ENCODE measurements around the gene PRR5L. TPM values are rescaled to one million over a fixed set of nuclear protein-coding genes. Genes with fewer than 3 reads are reported as not detected.

The PRR5L gene
- total RNA-seq, 1 donor from 2014 or later: 103 TPM

DNA sequence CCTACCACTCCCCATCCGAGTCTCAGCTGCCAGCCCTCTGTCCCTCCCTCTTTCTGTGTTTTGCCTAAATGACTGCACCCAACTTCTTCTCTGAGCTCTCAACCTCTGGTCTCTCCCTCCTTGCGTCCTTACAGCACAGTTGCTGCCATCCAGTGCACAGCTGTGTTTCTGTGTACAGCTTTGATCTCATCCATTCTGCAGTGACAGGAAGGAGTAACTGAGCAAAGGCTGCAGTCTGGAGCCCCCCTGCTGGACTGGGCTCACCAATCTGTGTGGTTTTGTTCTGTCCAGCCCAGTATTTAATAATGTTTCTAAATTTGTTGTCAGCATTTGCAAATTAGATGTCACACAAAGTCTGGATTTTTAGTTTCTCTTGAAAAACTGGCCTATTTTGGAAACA is 43.8 kb downstream of the PRR5L start:
- Mint-ChIP-seq H3K9me3 (ENCODE audit: unreplicated experiment) (no peaks in the 10 kb centered on the region), H3K36me3 (ENCODE audit: unreplicated experiment) (no peaks in the 10 kb centered on the region), H3K4me3 (ENCODE audit: unreplicated experiment) (no peak overlapping the region), H3K27me3 (ENCODE audit: unreplicated experiment) (no peaks in the 10 kb centered on the region), H3K4me1 (ENCODE audit: unreplicated experiment) (peaks cover 12% of the 10 kb centered on the region), H3K27ac (ENCODE audit: unreplicated experiment) (no peak overlapping the region)
- no peak for TF ChIP-seq CTCF (IDR thresholded peaks at IDR 0.05)
- DNase-seq (ENCODE audit: extremely low spot score, unreplicated experiment): no peak

DNA sequence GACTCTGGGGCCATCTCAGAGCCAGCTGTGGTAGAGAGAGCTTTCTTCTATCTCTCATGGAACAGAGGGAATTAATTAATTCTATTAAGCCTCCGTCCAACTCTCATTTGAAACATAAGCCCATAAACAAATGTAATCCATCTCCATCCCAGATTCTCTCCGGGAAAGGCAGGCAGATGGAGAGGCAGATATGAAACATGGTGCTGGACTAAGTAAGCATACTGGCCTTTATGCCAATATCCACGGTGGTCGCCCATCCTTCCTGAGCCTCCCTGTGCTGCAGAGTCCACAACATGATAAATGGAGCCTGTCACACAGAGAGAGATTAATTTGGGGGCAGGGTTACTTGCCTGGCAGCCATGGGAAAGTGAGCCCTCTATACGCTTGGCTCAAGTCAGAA is 44.8 kb downstream of the PRR5L start:
- no peak overlapping the region for H3K27ac Mint-ChIP-seq (ENCODE audit: unreplicated experiment)
- TF ChIP-seq CTCF (IDR thresholded peaks at IDR 0.05): no peak
- no peak overlapping the region for H3K4me3 Mint-ChIP-seq (ENCODE audit: unreplicated experiment)
- H3K27me3 Mint-ChIP-seq (ENCODE audit: unreplicated experiment): no peaks in the 10 kb centered on the region
- no peaks in the 10 kb centered on the region for H3K36me3 Mint-ChIP-seq (ENCODE audit: unreplicated experiment)
- DNase-seq (ENCODE audit: extremely low spot score, unreplicated experiment): no peak
- no peaks in the 10 kb centered on the region for H3K9me3 Mint-ChIP-seq (ENCODE audit: unreplicated experiment)
- H3K4me1 Mint-ChIP-seq (ENCODE audit: unreplicated experiment): peaks cover 12% of the 10 kb centered on the region

- Mint-ChIP-seq H3K9me3 (ENCODE audit: unreplicated experiment) (no peaks in the 10 kb centered on the region), H3K4me3 (ENCODE audit: unreplicated experiment) (no peak overlapping the region), H3K27me3 (ENCODE audit: unreplicated experiment) (no peaks in the 10 kb centered on the region), H3K27ac (ENCODE audit: unreplicated experiment) (no peak overlapping the region), H3K36me3 (ENCODE audit: unreplicated experiment) (no peaks in the 10 kb centered on the region), H3K4me1 (ENCODE audit: unreplicated experiment) (peaks cover 14% of the 10 kb centered on the region)
- no peak for DNase-seq (ENCODE audit: extremely low spot score, unreplicated experiment)
- no peak for TF ChIP-seq CTCF (IDR thresholded peaks at IDR 0.05)
These were observed 45.8 kb downstream of the PRR5L start for GRCh38 chr11:36341915-36342314.

DNA sequence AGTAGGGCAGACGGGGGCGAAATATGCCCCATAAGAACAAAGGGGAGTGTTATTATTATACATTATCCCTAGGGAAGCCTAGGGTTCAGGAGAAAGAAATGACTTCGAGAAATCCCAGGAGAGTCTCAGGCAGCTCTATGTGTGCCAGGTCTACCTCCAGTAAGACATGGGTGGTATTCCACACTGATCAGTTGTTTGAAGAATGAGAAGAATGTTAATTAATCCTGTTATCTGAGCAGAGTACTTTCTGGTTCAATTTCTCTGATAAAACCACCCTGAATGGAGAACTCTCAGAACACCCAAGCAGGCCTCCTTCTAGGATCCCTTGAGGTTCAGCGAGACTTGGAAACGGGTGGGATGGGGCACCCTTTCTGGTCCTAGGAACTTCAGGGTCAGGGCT is 46.2 kb downstream of the PRR5L start:
- Mint-ChIP-seq H3K4me1 (ENCODE audit: unreplicated experiment) (peaks cover 15% of the 10 kb centered on the region), H3K27ac (ENCODE audit: unreplicated experiment) (no peak overlapping the region), H3K9me3 (ENCODE audit: unreplicated experiment) (no peaks in the 10 kb centered on the region), H3K36me3 (ENCODE audit: unreplicated experiment) (no peaks in the 10 kb centered on the region), H3K4me3 (ENCODE audit: unreplicated experiment) (no peak overlapping the region), H3K27me3 (ENCODE audit: unreplicated experiment) (no peaks in the 10 kb centered on the region)
- DNase-seq (ENCODE audit: extremely low spot score, unreplicated experiment): no peak
- TF ChIP-seq CTCF (IDR thresholded peaks at IDR 0.05): no peak

DNA sequence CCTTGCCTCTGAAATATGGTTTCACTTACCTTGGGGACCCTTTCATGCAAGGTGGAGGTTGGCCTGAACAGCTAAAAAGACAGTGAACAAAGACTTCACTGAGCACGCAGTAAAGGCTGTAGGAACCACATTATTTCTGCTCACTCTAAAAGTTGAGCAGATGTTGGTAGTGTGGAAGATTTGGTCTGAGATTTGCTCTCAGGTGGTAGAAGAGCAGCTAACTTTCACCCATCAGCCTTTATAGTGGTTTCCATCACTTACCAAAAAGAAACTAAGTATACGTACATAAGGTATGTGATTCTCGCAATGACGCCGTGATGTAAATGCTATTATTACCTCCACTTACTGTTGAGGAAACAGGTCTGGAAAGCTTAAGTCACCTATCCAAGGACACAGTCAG is 47.3 kb downstream of the PRR5L start:
- no peaks in the 10 kb centered on the region for H3K9me3 Mint-ChIP-seq (ENCODE audit: unreplicated experiment)
- H3K27me3 Mint-ChIP-seq (ENCODE audit: unreplicated experiment): no peaks in the 10 kb centered on the region
- DNase-seq (ENCODE audit: extremely low spot score, unreplicated experiment): no peak
- no peak overlapping the region for H3K4me3 Mint-ChIP-seq (ENCODE audit: unreplicated experiment)
- peaks cover 15% of the 10 kb centered on the region for H3K4me1 Mint-ChIP-seq (ENCODE audit: unreplicated experiment)
- H3K36me3 Mint-ChIP-seq (ENCODE audit: unreplicated experiment): no peaks in the 10 kb centered on the region
- no peak for TF ChIP-seq CTCF (IDR thresholded peaks at IDR 0.05)
- no peak overlapping the region for H3K27ac Mint-ChIP-seq (ENCODE audit: unreplicated experiment)
